Skeletal muscle satellite cell (primary cell): ENCODE measurements around the gene PASK.

ENCODE experiments used
- H3K27me3 ChIP-seq: 2 replicates; pipeline ENCODE4 v1.7.0; 2013; ENCODE audit warnings: low read length; ENCODE audit not compliant: control insufficient read depth, insufficient read depth
- H3K36me3 ChIP-seq: 2 replicates; pipeline ENCODE4 v1.7.0; 2013; ENCODE audit warnings: mild to moderate bottlenecking, control low read depth, low read length; ENCODE audit not compliant: insufficient read depth
- H3K4me1 ChIP-seq: 2 replicates; pipeline ENCODE4 v1.7.0; 2013; ENCODE audit warnings: low read length; ENCODE audit not compliant: control insufficient read depth, insufficient read depth
- H3K4me2 ChIP-seq: 2 replicates; pipeline ENCODE4 v1.7.0; 2013; ENCODE audit warnings: mild to moderate bottlenecking, low read length
- H3K4me3 ChIP-seq: 2 replicates; pipeline ENCODE4 v1.7.0; 2013; ENCODE audit warnings: low read length
- H3K9ac ChIP-seq: 2 replicates; pipeline ENCODE4 v1.7.0; 2013; ENCODE audit warnings: mild to moderate bottlenecking, low read depth, low read length, moderate library complexity
- H3K9me3 ChIP-seq: replicated peaks from 2 replicates; pipeline ENCODE4 v1.7.0; 2013; ENCODE audit warnings: mild to moderate bottlenecking, control low read depth, low read length

Gene PASK

DNA sequence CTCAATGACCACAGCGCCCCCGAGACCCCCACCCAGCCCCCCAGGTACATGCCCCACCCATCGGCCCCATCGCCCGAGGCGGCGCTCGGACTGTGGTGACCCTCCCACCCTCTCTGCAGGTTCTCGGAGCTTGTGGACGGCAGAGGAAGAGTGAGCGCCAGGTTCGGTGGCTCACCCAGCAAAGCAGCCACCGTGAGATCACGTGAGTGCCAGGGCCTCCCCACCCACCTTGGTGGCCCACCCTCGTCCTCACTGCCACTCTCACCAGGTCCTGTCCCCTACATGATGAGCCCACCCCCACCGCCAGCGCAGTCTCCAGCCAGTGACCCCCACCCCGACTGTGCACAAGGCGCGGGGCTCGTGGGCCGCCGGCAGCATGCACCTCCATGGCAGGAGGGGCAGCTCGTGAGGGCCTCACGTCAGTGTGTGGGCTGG, 77.6 kb downstream of the PASK start:
- Histone ChIP-seq H3K36me3 (peaks cover 36% of the 10 kb centered on the region), H3K9me3 (no peaks in the 10 kb centered on the region), H3K9ac (no peak overlapping the region), H3K4me3 (no peak overlapping the region), H3K27me3 (no peaks in the 10 kb centered on the region), H3K4me1 (no peaks in the 10 kb centered on the region), H3K4me2 (no peak overlapping the region)

GRCh38 chr2:241070811-241071676, 78.2 kb downstream of the PASK start:
- no peaks in the 10 kb centered on the region for H3K27me3 ChIP-seq
- no peak overlapping the region for H3K4me3 ChIP-seq
- H3K9ac ChIP-seq, result no peak overlapping the region
- peaks cover 36% of the 10 kb centered on the region for H3K36me3 ChIP-seq
- H3K9me3 ChIP-seq, result no peaks in the 10 kb centered on the region
- no peak overlapping the region for H3K4me2 ChIP-seq
- H3K4me1 ChIP-seq, result no peaks in the 10 kb centered on the region

DNA sequence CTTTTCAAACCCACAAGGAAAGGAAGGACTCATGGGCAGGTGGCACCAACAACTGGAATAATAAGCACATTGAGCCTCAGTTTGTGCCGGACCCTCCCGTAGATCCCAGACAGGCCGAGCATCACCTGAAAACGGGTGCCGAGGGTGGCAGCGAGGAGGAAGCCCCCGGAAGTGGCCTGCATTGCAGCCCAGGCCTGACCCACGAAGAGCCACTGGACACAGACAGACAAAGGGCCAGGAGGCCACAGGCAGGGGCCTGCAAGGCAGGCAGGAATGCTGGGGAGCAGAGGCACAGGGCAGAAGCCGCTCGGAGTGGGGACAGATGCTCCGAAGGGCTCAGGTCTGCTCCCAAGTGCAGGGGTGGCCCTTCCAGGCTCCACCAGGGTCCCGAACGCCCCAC, 78.9 kb downstream of the PASK start:
- H3K27me3 ChIP-seq, result no peaks in the 10 kb centered on the region

GRCh38 chr2:241069821-241070281, 79.4 kb downstream of the PASK start:
- Histone ChIP-seq H3K36me3 (peaks cover 36% of the 10 kb centered on the region), H3K27me3 (no peaks in the 10 kb centered on the region), H3K4me2 (no peak overlapping the region), H3K9me3 (no peaks in the 10 kb centered on the region), H3K4me1 (no peaks in the 10 kb centered on the region), H3K4me3 (no peak overlapping the region), H3K9ac (no peak overlapping the region)

More for the DNA sequence above, 78.9 kb downstream of the PASK start:
- H3K4me1 ChIP-seq, result no peaks in the 10 kb centered on the region
- H3K4me3 ChIP-seq, result no peak overlapping the region
- H3K9ac ChIP-seq, result no peak overlapping the region
- no peak overlapping the region for H3K4me2 ChIP-seq
- H3K9me3 ChIP-seq, result no peaks in the 10 kb centered on the region
- H3K36me3 ChIP-seq, result peaks cover 36% of the 10 kb centered on the region

GRCh38 chr2:241068942-241069810, 80.1 kb downstream of the PASK start:
- H3K4me2 ChIP-seq, result no peak overlapping the region
- peaks cover 32% of the 10 kb centered on the region for H3K36me3 ChIP-seq
- H3K27me3 ChIP-seq, result no peaks in the 10 kb centered on the region
- no peaks in the 10 kb centered on the region for H3K4me1 ChIP-seq
- no peaks in the 10 kb centered on the region for H3K9me3 ChIP-seq
- H3K4me3 ChIP-seq, result no peak overlapping the region
- H3K9ac ChIP-seq, result no peak overlapping the region

DNA sequence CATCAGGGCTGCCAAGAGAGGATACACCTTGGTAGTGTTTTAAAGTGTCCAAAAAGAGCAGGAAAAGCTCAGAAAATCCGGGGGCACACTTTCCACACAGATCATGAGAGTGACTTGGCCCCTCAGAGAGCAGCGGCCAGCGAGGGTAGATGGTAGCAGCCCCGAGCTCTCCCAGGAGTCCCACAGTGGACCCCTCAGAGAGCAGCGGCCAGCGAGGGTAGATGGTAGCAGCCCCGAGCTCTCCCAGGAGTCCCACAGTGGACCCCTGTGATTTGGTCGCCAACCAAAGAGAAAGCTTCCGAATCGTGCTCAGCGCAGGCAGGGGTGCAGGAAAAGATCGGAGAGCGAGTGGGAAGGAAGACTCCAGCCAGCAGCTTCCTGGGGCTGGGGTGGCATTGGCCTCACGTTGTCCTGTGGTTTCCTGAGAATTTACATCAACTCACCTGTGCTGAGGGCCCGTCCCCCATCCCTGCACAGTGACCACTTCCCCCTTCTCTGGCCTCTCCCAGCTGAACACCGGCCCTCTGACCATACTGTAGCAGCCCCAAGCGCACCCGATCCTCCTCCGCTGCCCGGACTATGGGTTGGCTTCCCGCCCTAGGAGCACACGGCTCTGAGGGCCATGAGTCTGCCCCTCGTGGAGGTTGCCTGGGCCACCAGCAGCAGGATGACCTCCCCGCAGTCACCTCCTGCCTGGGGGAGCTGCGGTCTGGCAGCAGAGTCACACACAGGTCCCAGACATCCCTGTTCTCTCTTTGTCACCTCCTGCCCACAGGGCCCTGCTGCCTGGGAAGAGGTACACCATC, 80.9 kb downstream of the PASK start:
- Histone ChIP-seq H3K9ac (no peak overlapping the region), H3K4me2 (no peak overlapping the region), H3K9me3 (no peaks in the 10 kb centered on the region), H3K4me3 (no peak overlapping the region), H3K27me3 (no peaks in the 10 kb centered on the region), H3K36me3 (peaks cover 26% of the 10 kb centered on the region), H3K4me1 (no peaks in the 10 kb centered on the region)

DNA sequence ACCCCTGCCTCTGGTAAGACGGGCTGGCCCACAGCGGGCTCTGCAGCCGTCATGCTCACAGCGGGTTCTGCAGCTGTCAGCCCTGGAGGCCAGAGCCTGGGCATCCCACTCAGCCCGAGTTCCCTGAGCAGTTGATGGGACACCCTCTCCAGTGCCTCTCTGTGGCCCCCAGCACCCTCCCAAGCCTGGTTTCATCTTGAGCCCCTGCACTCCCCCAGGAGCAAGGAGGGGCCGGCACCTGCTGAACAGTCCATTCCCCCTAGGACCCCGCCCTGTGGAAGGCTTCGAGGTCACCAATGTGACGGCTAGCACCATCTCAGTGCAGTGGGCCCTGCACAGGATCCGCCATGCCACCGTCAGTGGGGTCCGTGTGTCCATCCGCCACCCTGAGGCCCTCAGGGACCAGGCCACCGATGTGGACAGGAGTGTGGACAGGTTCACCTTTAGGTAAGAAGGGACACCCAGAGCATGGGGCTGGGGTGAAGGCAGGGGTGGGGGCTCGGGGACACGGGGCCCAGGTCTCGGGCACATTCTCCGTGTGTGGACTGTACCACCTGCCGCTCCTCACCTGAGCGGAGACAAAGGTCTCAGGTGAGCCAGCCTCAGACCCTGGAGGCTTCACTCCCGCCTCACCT, 81.7 kb downstream of the PASK start:
- Histone ChIP-seq H3K4me2 (no peak overlapping the region), H3K9me3 (no peaks in the 10 kb centered on the region), H3K4me3 (no peak overlapping the region), H3K9ac (no peak overlapping the region), H3K27me3 (no peaks in the 10 kb centered on the region), H3K36me3 (peaks cover 21% of the 10 kb centered on the region), H3K4me1 (no peaks in the 10 kb centered on the region)

DNA sequence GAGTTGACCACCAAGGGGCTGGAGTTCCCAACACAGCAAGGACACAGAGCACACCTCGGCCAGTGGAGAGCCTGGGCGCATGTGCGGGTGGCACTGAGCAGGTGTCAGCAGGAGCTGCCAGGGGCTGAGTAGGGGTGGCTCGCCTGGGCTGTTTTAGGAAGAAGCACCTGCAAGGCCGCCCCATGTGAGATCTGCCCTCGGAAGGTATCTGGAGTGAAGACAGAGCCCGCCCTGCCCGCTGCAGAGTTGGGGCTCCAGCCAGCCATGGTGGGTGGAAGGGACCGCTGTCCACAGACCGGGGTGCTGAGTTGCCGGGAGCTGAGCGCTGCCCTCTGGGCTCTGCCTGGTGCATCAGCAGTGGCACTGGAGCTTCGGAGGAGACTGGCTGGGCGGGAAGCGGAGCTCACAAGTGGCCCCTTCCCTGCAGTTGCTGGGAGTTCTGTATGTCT, 82.4 kb downstream of the PASK start:
- Histone ChIP-seq H3K27me3 (no peaks in the 10 kb centered on the region), H3K4me2 (no peak overlapping the region), H3K4me3 (no peak overlapping the region), H3K4me1 (no peaks in the 10 kb centered on the region), H3K9me3 (no peaks in the 10 kb centered on the region), H3K36me3 (peaks cover 20% of the 10 kb centered on the region), H3K9ac (no peak overlapping the region)

GRCh38 chr2:241066171-241066892, 82.9 kb downstream of the PASK start:
- H3K4me2 ChIP-seq, result no peak overlapping the region

DNA sequence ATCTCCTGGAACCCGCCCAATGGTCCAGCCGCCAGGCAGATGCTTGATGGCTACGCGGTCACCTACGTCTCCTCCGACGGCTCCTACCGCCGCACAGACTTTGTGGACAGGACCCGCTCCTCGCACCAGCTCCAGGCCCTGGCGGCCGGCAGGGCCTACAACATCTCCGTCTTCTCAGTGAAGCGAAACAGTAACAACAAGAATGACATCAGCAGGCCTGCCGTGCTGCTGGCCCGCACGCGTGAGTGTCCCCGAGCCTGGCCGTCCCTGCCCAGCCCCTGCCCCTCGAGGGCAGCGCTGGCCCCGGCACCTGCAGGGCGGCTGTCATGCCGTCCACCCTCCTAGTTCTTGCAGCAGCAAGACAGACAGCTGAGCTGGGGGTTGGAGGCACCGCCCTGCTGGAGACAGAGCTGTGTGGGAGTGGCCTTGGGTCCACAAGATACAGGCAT, 83.9 kb downstream of the PASK start:
- no peak overlapping the region for H3K4me2 ChIP-seq
- no peak overlapping the region for H3K4me3 ChIP-seq
- H3K27me3 ChIP-seq, result no peaks in the 10 kb centered on the region
- no peaks in the 10 kb centered on the region for H3K4me1 ChIP-seq
- peaks cover 13% of the 10 kb centered on the region for H3K36me3 ChIP-seq
- H3K9me3 ChIP-seq, result no peaks in the 10 kb centered on the region
- no peak overlapping the region for H3K9ac ChIP-seq

More at GRCh38 chr2:241066171-241066892, 82.9 kb downstream of the PASK start:
- no peak overlapping the region for H3K4me3 ChIP-seq
- H3K27me3 ChIP-seq, result no peaks in the 10 kb centered on the region
- H3K9ac ChIP-seq, result no peak overlapping the region
- H3K9me3 ChIP-seq, result no peaks in the 10 kb centered on the region
- H3K4me1 ChIP-seq, result no peaks in the 10 kb centered on the region
- H3K36me3 ChIP-seq, result peaks cover 20% of the 10 kb centered on the region
